ENCODE results near the gene CDC20. TPM values are rescaled to one million over a fixed set of nuclear protein-coding genes. Genes with fewer than 3 reads are reported as not detected.

CDC20 gene
- total RNA-seq, 1 experiment from 2014 or later, result 220 TPM

- in situ Hi-C loops (cut with HindIII; ENCODE audit: low pct_unique_long_range_greater_than_20kb, low sequenced_read_pairs), result no loop called here
- DNase-seq (ENCODE audit: low read depth), result no peak
These were observed 7.1 kb upstream of the CDC20 start for GRCh38 chr1:43351421-43352350.

- in situ Hi-C loops (cut with HindIII; ENCODE audit: low pct_unique_long_range_greater_than_20kb, low sequenced_read_pairs), result no loop called here
- DNase-seq (ENCODE audit: low read depth), result no peak
These were observed 6.5 kb upstream of the CDC20 start for GRCh38 chr1:43352351-43352705.

DNA sequence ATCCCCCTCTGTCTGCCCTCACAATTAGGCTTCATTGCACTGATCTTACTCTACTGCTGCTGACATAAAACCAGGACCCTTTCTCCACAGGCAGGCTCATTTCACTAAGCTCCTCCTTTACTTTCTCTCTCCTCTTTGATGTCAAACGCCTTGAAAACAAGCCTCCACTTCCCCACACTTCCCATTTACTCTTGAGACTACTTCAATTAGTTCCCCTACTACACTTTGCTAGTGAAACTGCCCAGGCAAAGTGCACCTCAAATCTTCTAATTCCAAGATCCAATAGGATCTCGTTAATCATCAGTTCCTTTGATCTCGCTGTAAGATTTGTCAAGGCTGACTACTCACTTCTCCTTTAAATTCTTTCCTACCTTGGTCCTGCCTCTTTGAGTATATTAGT is 5.9 kb upstream of the CDC20 start:
- in situ Hi-C loops (cut with HindIII; ENCODE audit: low pct_unique_long_range_greater_than_20kb, low sequenced_read_pairs), result no loop called here
- no peak for DNase-seq (ENCODE audit: low read depth)

DNA sequence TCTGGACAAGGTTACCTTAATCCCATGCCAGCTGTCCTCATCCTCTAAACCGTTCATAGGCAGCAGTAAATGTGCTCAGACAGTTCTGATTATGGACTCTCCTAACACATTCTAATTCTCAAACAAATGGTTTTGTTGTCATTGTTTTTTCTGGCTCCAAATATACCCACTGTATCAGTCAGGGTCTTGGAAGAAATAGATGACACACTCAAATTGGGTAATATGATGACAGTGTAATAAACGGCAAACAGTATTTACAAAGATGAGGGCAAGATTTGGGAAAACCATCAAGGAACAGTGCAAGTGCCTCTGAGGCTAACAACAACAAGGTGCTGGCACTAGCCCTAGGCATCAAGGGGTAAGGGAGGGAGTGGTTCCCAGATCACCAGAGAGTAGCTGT is 4.3 kb upstream of the CDC20 start:
- in situ Hi-C loops (cut with HindIII; ENCODE audit: low pct_unique_long_range_greater_than_20kb, low sequenced_read_pairs), result no loop called here
- no peak for DNase-seq (ENCODE audit: low read depth)

DNA sequence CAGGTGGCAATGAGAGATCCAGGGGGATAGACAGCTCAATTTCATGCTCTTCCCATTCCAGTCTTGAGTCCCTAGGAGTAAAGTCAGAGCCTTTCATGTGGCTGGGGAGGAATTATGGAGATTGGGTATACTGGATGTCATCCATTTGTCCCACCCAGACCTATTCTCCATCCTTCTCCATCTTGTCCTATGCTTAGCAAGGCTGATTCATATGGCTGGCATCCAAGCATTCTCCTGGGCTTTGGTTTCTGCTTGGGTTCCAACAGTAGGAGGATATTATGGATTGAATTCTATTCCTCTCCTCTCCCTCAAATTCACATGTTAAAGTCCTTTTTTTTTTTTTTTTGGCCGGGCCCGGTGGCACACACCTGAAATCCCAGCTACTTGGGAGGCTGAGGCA is 3.8 kb upstream of the CDC20 start:
- in situ Hi-C loops (cut with HindIII; ENCODE audit: low pct_unique_long_range_greater_than_20kb, low sequenced_read_pairs), result no loop called here
- no peak for DNase-seq (ENCODE audit: low read depth)

- in situ Hi-C loops (cut with HindIII; ENCODE audit: low pct_unique_long_range_greater_than_20kb, low sequenced_read_pairs), result no loop called here
- no peak for DNase-seq (ENCODE audit: low read depth)
These were observed 1.5 kb upstream of the CDC20 start for GRCh38 chr1:43357251-43357650.

- in situ Hi-C loops (cut with HindIII; ENCODE audit: low pct_unique_long_range_greater_than_20kb, low sequenced_read_pairs), result no loop called here
- DNase-seq (ENCODE audit: low read depth), result peak; percentile 72
These were observed 548 bp upstream of the CDC20 start for GRCh38 chr1:43358121-43358745.

- DNase-seq (ENCODE audit: low read depth), result peak; percentile 54
- in situ Hi-C loops (cut with HindIII; ENCODE audit: low pct_unique_long_range_greater_than_20kb, low sequenced_read_pairs), result no loop called here
These were observed 915 bp downstream of the CDC20 start for GRCh38 chr1:43359696-43360095.

GRCh38 chr1:43360616-43361015 is 1.8 kb downstream of the CDC20 start:
- in situ Hi-C loops (cut with HindIII; ENCODE audit: low pct_unique_long_range_greater_than_20kb, low sequenced_read_pairs), result no loop called here

GRCh38 chr1:43363283-43363934 is 4.6 kb downstream of the CDC20 start:
- in situ Hi-C loops (cut with HindIII; ENCODE audit: low pct_unique_long_range_greater_than_20kb, low sequenced_read_pairs), result no loop called here
- DNase-seq (ENCODE audit: low read depth), result no peak

More at GRCh38 chr1:43360616-43361015, 1.8 kb downstream of the CDC20 start:
- DNase-seq (ENCODE audit: low read depth), result no peak

DNA sequence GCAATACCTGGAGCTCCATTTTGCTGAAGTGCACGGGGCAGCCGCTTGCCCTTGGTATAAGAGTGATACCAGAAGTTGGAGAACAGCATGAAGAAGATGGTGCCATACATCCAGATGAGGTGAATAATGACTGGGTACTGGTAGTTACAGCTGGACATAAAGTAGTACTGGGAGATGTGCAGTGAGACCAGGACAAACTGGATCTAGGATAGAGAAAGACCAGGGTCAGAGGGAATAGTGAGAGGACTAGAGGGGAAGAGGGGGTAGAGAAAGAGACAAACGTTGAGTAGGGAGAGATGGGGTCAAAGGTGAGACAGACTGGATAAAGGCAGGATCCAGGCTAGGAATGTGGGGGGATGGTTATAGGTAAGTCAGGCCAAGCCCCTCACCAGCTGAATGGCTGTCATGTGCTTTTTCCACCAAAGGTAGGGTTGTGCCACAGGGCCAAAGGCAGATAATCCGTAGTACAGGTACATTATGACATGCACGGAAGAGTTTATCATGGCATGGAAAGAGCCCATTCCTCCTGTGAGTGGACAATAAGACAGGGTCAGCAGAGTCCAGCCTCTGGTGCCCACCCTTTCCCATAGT is 5.2 kb downstream of the CDC20 start:
- in situ Hi-C loops (cut with HindIII; ENCODE audit: low pct_unique_long_range_greater_than_20kb, low sequenced_read_pairs), result no loop called here

DNA sequence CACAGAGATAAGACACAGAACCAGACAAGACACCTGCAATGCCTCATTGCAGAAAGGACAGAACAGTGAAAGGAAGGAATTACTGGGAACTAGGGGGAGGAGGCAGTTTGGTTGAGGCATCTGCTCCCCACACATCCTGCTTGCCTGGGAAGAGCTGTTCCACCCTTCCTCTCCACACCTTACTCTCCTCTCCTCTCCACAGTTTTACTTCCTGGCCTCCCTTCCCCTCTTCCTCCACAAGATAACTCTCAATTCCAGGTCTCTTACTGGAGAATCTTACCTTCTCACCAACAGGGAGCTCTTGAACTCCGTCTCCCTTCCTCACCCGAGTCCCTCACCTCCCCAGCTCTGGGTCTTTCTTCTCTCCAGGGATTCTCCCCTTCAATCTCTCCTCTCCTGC is 6.9 kb downstream of the CDC20 start:
- in situ Hi-C loops (cut with HindIII; ENCODE audit: low pct_unique_long_range_greater_than_20kb, low sequenced_read_pairs), result no loop called here
- DNase-seq (ENCODE audit: low read depth), result no peak

More for the DNA sequence above, 5.2 kb downstream of the CDC20 start:
- DNase-seq (ENCODE audit: low read depth), result no peak

- in situ Hi-C loops (cut with HindIII; ENCODE audit: low pct_unique_long_range_greater_than_20kb, low sequenced_read_pairs), result no loop called here
These were observed 7.4 kb downstream of the CDC20 start for GRCh38 chr1:43366179-43366578.

DNA sequence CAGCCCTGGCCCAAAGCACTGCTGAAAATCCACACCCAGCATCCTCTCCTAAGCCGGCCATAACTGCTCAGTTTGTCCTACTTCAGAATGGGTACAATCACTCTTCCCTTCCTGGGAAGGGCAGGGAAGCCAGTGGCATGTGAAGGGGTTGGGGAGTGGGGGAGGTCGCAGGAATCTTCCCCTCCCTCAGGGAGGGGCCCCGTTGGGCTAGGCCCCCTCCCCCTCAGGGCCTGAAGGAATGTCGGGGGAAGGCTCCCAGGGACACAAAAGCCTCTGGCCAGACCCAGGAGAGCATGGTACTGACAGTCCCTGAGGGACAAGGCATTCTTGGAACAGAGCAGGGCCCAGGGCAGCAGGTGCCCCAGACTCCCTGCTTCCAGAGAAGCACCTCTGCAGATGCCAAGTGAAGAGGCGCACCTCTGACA is 7.8 kb downstream of the CDC20 start:
- in situ Hi-C loops (cut with HindIII; ENCODE audit: low pct_unique_long_range_greater_than_20kb, low sequenced_read_pairs), result no loop called here
- DNase-seq (ENCODE audit: low read depth), result no peak

More at GRCh38 chr1:43366179-43366578, 7.4 kb downstream of the CDC20 start:
- no peak for DNase-seq (ENCODE audit: low read depth)

DNA sequence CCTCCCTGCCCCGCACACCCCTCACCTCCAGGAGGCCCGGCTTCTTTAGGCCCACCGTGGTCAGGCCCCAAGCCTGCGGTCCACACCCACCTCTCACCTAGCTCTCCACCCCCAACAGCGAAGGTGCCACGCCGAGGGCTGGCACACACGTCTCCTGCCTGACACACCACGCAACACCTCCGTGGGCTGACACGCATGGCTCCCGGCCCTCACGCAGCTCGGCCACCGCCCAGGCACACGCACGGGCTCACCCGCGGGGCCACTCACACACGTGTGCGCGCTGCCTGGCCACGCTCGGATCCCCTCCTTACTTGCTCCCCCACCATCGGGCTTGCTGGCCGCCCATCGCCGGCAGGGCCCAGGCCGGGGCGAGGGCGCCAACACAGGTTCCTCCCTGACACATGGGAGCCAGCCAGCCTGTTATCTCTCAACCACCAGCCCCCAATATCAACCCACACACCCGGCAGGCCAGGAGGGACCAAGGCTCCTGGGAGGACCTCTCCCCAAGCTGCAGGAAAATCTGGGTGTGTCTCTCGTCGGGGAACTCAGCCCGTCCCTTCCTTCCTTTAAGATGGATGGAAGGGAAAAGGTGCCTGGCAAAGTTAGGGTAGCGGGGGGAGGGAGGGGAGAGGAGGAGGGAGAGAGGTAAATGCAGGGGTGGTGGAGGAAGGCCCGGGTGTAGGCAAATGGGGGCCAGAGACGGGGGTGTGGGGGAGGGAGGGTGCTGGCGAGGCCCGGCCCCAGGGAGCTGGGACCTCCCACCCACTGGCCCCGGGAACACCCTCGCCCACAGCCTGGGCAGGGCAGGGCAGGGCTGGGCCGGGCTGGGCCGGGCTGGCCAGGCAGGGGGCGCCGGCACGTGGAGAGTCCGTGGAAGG is 8.5 kb downstream of the CDC20 start:
- in situ Hi-C loops (cut with HindIII; ENCODE audit: low pct_unique_long_range_greater_than_20kb, low sequenced_read_pairs), result no loop called here
- DNase-seq (ENCODE audit: low read depth), result no peak

DNA sequence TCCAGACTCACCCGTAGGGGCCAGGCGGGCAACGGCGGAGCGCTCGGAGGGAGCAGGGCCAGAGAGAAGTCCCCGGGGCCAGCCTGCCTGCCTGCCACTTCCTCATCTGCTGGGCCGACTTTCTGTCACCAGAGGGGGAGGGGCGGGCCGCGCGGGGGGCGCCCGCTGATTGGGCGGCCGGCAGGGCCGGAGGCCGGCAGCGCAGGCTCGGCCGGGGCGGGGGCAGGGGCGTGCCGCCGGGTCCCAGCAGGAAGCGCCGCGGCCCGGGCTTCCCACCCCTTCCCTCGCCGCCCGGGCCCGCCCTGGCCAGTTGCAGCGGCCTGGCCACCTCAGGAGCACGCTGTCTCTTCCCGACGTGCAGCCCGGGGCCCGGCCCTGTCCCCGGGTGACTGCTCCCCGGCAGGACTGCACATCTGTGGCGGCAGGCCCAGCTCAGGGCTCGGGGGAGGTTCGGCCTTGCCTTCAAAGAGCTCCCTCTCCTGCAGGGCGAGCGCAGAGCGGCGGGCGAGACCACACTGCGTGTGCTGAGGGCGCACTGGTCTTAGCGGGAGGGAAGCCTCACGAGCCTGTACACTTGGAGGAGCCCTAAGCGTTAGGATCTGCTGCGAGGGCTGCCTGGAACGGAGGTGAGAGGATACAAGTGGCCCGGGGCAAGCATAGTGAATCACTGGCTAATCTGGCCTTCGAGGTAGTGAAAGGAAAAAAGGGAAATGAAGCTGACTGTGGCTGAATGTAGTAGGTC is 9.3 kb downstream of the CDC20 start, which contains the start of gene ELOVL1:
Gene ELOVL1, minus strand, starts transcription at position 108 of the 742 bp plus-strand sequence. CDS start 2,402 bp downstream, outside the sequence.
- peak; percentile 89 for DNase-seq (ENCODE audit: low read depth)
- in situ Hi-C loops (cut with HindIII; ENCODE audit: low pct_unique_long_range_greater_than_20kb, low sequenced_read_pairs), result no loop called here

GRCh38 chr1:43368646-43369020 is 9.9 kb downstream of the CDC20 start:
- DNase-seq (ENCODE audit: low read depth), result no peak
- in situ Hi-C loops (cut with HindIII; ENCODE audit: low pct_unique_long_range_greater_than_20kb, low sequenced_read_pairs), result no loop called here

All from Caki2 (cell line).